K562 (cell line): ENCODE data around the gene SLC9A3. TPM values are rescaled to one million over a fixed set of nuclear protein-coding genes. Genes with fewer than 3 reads are reported as not detected.
A peak's percentile ranks its signal among the peaks of the same experiment; 100 is the strongest.

Experiments
- ATAC-seq: fragments of 200-7000 bp; cut with Tn5 transposase; 3 replicates; pipeline ENCODE4 v1.9.1; 2020; ENCODE audit warnings: moderate library complexity
- BruUV-seq: library from RNA; stranded (reverse); fragments of 400-500 nt; replicated peaks from 2 replicates; lab custom pipeline; 2021; lab: Mats Ljungman, UMichigan
- CTCF ChIA-PET: fragments of 300-600 bp; formaldehyde crosslinking; extraction: SDS; loops from one replicate; lab custom pipeline; 2021; ENCODE audit warnings: low intra/inter-chr PET ratio; lab: Yijun Ruan, JAX
- POLR2A ChIA-PET: fragments of 300-600, 350-650 bp; sonication (Branson Sonifier 250); formaldehyde crosslinking; extraction: SDS; loops from one replicate; lab custom pipeline; 2021; ENCODE audit warnings: antibody characterized with exemption, inconsistent platforms; lab: Yijun Ruan, JAX
- DNase-seq, 4 experiments: peaks; one replicate each; pipeline versions ENCODE4 v3.0.0 to v3.0.0-alpha.2; 2011 to 2018; ENCODE audit warnings: low spot score in 3 of 4, mixed read lengths in 3 of 4; ENCODE audit errors: extremely low read depth in 1 of 4
- FAIRE-seq: peaks from 2 replicates; lab custom pipeline; 2011; peaks lifted over from hg19 to GRCh38; lab: Jason Lieb, UNC
- H2AFZ ChIP-seq: 2 replicates; pipeline ENCODE4 v1.6.0; 2011; ENCODE audit warnings: low read depth, low read length, control low read depth, inconsistent platforms
- H3K27ac ChIP-seq: fragments of 200-600 bp; 3 replicates; pipeline ENCODE4 v1.8.0; 2011; ENCODE audit warnings: low read depth, mild to moderate bottlenecking, control low read depth, inconsistent platforms, low read length, moderate library complexity, mixed read lengths; ENCODE audit errors: extremely low read depth
- H3K27me3 ChIP-seq, 2 experiments: fragments of 300-600 bp in 1 of 2; 2 replicates in 1 of 2; 3 replicates in 1 of 2; pipeline versions ENCODE4 v1.6.0 to v1.8.0; 2011; ENCODE audit warnings: inconsistent platforms in 2 of 2, low read length in 2 of 2, mild to moderate bottlenecking in 1 of 2, mixed read lengths in 1 of 2, moderate library complexity in 1 of 2; ENCODE audit not compliant: control insufficient read depth in 2 of 2, insufficient read depth in 2 of 2
- H3K36me3 ChIP-seq: fragments of 300-600 bp; 3 replicates; pipeline ENCODE4 v1.8.0; 2011; ENCODE audit warnings: mild to moderate bottlenecking, low read length, inconsistent platforms; ENCODE audit not compliant: control insufficient read depth, insufficient read depth
- H3K4me1 ChIP-seq, 2 experiments: fragments of 200-600 bp in 1 of 2; replicated peaks in 1 of 2; 2 replicates in 1 of 2; 3 replicates in 1 of 2; pipeline versions ENCODE4 v1.5.1 to v1.8.0; 2011; ENCODE audit warnings: inconsistent platforms in 2 of 2, low read length in 2 of 2, mild to moderate bottlenecking in 1 of 2, mixed read lengths in 1 of 2, moderate library complexity in 1 of 2; ENCODE audit not compliant: control insufficient read depth in 2 of 2, insufficient read depth in 2 of 2
- H3K4me2 ChIP-seq: 2 replicates; pipeline ENCODE4 v1.6.1; 2011; ENCODE audit warnings: low read length, control low read depth, inconsistent platforms, mixed read lengths; ENCODE audit not compliant: insufficient read depth
- H3K4me3 ChIP-seq: fragments of 200-600 bp; sonication (generic), shearing (Covaris generic); 2 replicates; pipeline ENCODE4 v1.5.1; 2016; ENCODE audit warnings: control low read depth, inconsistent platforms
- H3K79me2 ChIP-seq: fragments of 200-600 bp; 3 replicates; pipeline ENCODE4 v1.8.0; 2011; ENCODE audit warnings: low read length, inconsistent platforms; ENCODE audit not compliant: control insufficient read depth, insufficient read depth
- H3K9ac ChIP-seq, 2 experiments: 2 replicates each; pipeline versions ENCODE4 v1.6.0 to v1.6.1; 2011; ENCODE audit warnings: low read depth in 2 of 2, low read length in 2 of 2, control low read depth in 1 of 2, inconsistent platforms in 1 of 2, mild to moderate bottlenecking in 1 of 2, mixed read lengths in 1 of 2; ENCODE audit not compliant: insufficient read depth in 1 of 2
- H3K9me1 ChIP-seq: one replicate; pipeline ENCODE4 v1.6.0; 2011; ENCODE audit warnings: inconsistent platforms, mild to moderate bottlenecking, low read length, moderate library complexity; ENCODE audit not compliant: control insufficient read depth, insufficient read depth
- H3K9me3 ChIP-seq: replicated peaks from 2 replicates; pipeline ENCODE4 v1.5.1; 2011; ENCODE audit warnings: low read depth, low read length, inconsistent platforms; ENCODE audit not compliant: control insufficient read depth, insufficient read depth
- H4K20me1 ChIP-seq: replicated peaks from 2 replicates; pipeline ENCODE4 v1.6.1; 2011; ENCODE audit warnings: low read length, inconsistent platforms, mixed read lengths; ENCODE audit not compliant: control insufficient read depth, insufficient read depth
- HNRNPK ChIP-seq: fragments of 200-400 bp; formaldehyde crosslinking; IDR thresholded peaks from one replicate; pipeline ENCODE4 v1.6.1; 2018; ENCODE audit warnings: mild to moderate bottlenecking, low read depth, low read length; ENCODE audit not compliant: poor library complexity, severe bottlenecking
- POLR2G ChIP-seq: fragments of 200-400 bp; formaldehyde crosslinking; IDR thresholded peaks from 2 replicates; pipeline ENCODE4 v1.6.1; 2017; ENCODE audit warnings: low read depth, mild to moderate bottlenecking, antibody characterized with exemption, low read length, moderate library complexity
- ZBTB33 ChIP-seq: sonication (generic); formaldehyde crosslinking; IDR thresholded peaks from 2 replicates; pipeline ENCODE4 v1.8.1; 2023; ENCODE audit warnings: mild to moderate bottlenecking, missing genetic modification reagents
- WGBS: fragments of 100-300 bp; shearing (Covaris generic); methylation state at CpG from one replicate; pipeline ENCODE4 v1.1.6; 2016; ENCODE audit warnings: low coverage, mixed read lengths; ENCODE audit not compliant: insufficient coverage; ENCODE audit errors: missing lambda C conversion rate; 5-methylcytosine and 5-hydroxymethylcytosine counted together
- in situ Hi-C: fragments of 300-500 bp; cut with MboI; formaldehyde crosslinking; loops from 4 replicates; pipeline ENCODE4 v1.15.0; 2018; ENCODE audit warnings: inconsistent platforms, mixed read lengths
- intact Hi-C: fragments of 100-400 bp; cut with micrococcal nuclease; formaldehyde crosslinking; loops from 2 replicates; pipeline ENCODE4 v1.14.2; 2022
- polyA plus RNA-seq, 8 experiments: library from polyadenylated mRNA; depleted of rRNA in 4 of 8; stranded (reverse) in 5 of 8; unstranded in 3 of 8; fragments of >200 nt; fragmentation: Nextera tagmentation in 2 of 8; fragmentation: Illumina TruSeq in 1 of 8; extraction: Ambion mirVana in 2 of 8; extraction: Trizol in 1 of 8; gene quantifications; 2 replicates each; pipeline versions ENCODE4 v1.2.1 to v1.2.3, GENCODE V29; 2011 to 2014; ENCODE audit warnings: inconsistent platforms in 1 of 8, missing spikeins in 1 of 8
- total RNA-seq, 7 experiments: library from RNA; depleted of rRNA in 6 of 7; stranded (reverse); fragments of >200 nt in 6 of 7; fragmentation: Illumina TruSeq in 2 of 7; extraction: Trizol in 2 of 7; gene quantifications; 2 replicates each; pipeline versions ENCODE4 v1.2.1 to v1.2.3, GENCODE V29; 2011 to 2021; ENCODE audit warnings: low replicate concordance in 1 of 7

Gene SLC9A3
- total and polyA plus RNA-seq, 9 of the 15 experiments (the other 6 are each of a cell fraction or from before 2014, with no cell fraction given) = 1.5 to 5.8 (median 3.7) TPM; not detected in 2

GRCh38 chr5:464843-465590 lies 59.2 kb downstream of the SLC9A3 start:
- Histone ChIP-seq H3K79me2 (no peaks in the 10 kb centered on the region), H3K9me1 (no peaks in the 10 kb centered on the region), H3K4me3 (no peak overlapping the region), H3K9me3 (no peaks in the 10 kb centered on the region), H3K27me3 (no peaks in the 10 kb centered on the region), H3K36me3 (peaks cover 58% of the 10 kb centered on the region; the same call in 2 of the 3 replicates), H4K20me1 (no peaks in the 10 kb centered on the region), H3K4me2 (no peak overlapping the region), H3K9ac (peak overlapping the region in 1 of 2 experiments; percentile 54; a peak in 1 of 4 replicates), H3K4me1 (peaks cover 0 to 32% of the 10 kb centered on the region in 2 experiments; a peak in 1 of 5 replicates), H3K27ac (no peak overlapping the region), H2AFZ (no peak overlapping the region)
- intact Hi-C loops (no loop called here), in situ Hi-C loops (no loop called here)
- ATAC-seq (no peak), FAIRE-seq (no peak), DNase-seq (no peak)
- CTCF ChIA-PET = no interaction called here
- peak; percentile 96 for TF ChIP-seq ZBTB33 (CRISPR knock-in tag)
- TF ChIP-seq POLR2G = peak; percentile 57
- TF ChIP-seq HNRNPK = no peak
- POLR2A ChIA-PET = no interaction called here
- 93% methylated on average over 49 of the region's 63 CpGs for WGBS
- no TSS peak for BruUV-seq
